PC-3 (cell line): Measurements from ENCODE around the gene HPSE2.

Source experiments
- EZH2 ChIP-seq: fragments of 300-600 bp; sonication (generic); IDR thresholded peaks from one replicate; pipeline ENCODE4 v1.6.1; 2017; ENCODE audit warnings: antibody characterized with exemption, mild to moderate bottlenecking, low read length; ENCODE audit not compliant: unreplicated experiment
- EZH2phosphoT487 ChIP-seq: fragments of 300-600 bp; sonication (generic); IDR thresholded peaks from 2 replicates; pipeline ENCODE4 v1.6.1; 2018; ENCODE audit warnings: mild to moderate bottlenecking, antibody characterized with exemption, low read length, borderline replicate concordance
- TF ChIP-seq, protein P1 (sequence below): fragments of 300-600 bp; sonication (generic); conservative IDR thresholded peaks from 2 replicates; pipeline ENCODE4 v1.5.1; 2017; ENCODE audit warnings: antibody characterized with exemption, low read depth, mild to moderate bottlenecking, low read length

DNA sequence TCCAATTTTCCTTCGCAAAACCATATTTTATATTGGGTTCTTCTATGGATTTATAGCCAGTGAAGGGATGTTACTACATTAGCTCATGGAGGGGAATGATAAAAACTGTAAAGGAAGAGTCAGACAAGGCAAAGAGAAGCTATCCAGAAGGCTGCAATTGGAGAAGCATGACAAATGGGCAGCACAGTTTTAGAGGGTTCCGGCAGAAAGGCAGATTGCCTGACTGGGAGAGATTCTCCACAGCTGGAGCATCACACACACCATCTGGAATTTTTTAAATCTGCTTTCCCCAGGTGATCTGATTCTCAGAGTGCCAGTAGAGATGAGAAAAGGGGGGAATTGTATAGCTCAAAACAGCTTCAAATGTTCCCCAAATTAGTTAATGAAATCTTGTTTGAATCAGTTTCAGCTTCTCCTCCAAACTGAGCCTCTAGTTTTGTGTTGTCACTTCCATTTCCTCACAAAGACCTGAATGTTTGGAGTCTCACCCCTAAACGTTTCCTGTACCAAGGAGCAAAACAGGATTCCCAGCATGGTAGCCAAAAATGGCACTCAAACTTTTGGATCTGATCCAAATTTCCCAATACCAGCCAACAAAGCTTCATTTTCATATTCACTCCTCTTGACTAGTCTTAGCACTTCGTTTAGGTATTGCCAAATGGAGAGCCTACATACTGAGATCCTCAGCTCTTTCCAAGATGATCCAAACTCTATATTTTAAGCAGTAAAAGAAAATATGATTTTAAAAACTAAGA is 177.5 kb downstream of the HPSE2 start:
- TF ChIP-seq, protein P1, sequence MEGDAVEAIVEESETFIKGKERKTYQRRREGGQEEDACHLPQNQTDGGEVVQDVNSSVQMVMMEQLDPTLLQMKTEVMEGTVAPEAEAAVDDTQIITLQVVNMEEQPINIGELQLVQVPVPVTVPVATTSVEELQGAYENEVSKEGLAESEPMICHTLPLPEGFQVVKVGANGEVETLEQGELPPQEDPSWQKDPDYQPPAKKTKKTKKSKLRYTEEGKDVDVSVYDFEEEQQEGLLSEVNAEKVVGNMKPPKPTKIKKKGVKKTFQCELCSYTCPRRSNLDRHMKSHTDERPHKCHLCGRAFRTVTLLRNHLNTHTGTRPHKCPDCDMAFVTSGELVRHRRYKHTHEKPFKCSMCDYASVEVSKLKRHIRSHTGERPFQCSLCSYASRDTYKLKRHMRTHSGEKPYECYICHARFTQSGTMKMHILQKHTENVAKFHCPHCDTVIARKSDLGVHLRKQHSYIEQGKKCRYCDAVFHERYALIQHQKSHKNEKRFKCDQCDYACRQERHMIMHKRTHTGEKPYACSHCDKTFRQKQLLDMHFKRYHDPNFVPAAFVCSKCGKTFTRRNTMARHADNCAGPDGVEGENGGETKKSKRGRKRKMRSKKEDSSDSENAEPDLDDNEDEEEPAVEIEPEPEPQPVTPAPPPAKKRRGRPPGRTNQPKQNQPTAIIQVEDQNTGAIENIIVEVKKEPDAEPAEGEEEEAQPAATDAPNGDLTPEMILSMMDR, result no peak
- no peak for TF ChIP-seq EZH2phosphoT487
- TF ChIP-seq EZH2, result no peak
